ENCODE results near the gene CBLB.

- TF ChIP-seq POLR2A (IDR thresholded peaks at IDR 0.05): no peak
- no peak for TF ChIP-seq CTCF (IDR thresholded peaks at IDR 0.05)
These were observed 61.7 kb downstream of the CBLB start for GRCh38 chr3:105807146-105807545.
